HCT116 (cell line): ENCODE data around the gene MAN2B1.
"Not testable (repeated sequence)": the region's sequence is repeated elsewhere in the genome, so short reads cannot be mapped to it uniquely, and the experiment has no call there.

Source experiments
- CTCF ChIP-seq, 3 experiments: fragments of 200-600 bp in 1 of 3; sonication (generic) in 1 of 3; IDR thresholded peaks in 2 of 3; conservative IDR thresholded peaks in 1 of 3; 2 replicates each; pipeline ENCODE4 v1.5.1; 2012 to 2017; ENCODE audit warnings: low read depth in 2 of 3, low read length in 2 of 3, antibody characterized with exemption in 1 of 3, borderline replicate concordance in 1 of 3, control low read depth in 1 of 3, mild to moderate bottlenecking in 1 of 3, mixed read lengths in 1 of 3, mixed run types in 1 of 3, moderate library complexity in 1 of 3; ENCODE audit not compliant: insufficient read depth in 1 of 3
- EZH2 ChIP-seq: fragments of 200-600 bp; sonication (generic); IDR thresholded peaks from 2 replicates; pipeline ENCODE4 v1.6.1; 2017; ENCODE audit warnings: antibody characterized with exemption, mixed run types
- MAX ChIP-seq: IDR thresholded peaks from 2 replicates; pipeline ENCODE4 v1.6.1; 2012
- POLR2A ChIP-seq: IDR thresholded peaks from 2 replicates; pipeline ENCODE4 v1.7.0; 2011; ENCODE audit warnings: borderline replicate concordance; ENCODE audit not compliant: insufficient read depth, insufficient read length; ENCODE audit errors: extremely low read depth
- RAD21 ChIP-seq: IDR thresholded peaks from 2 replicates; pipeline ENCODE4 v1.6.1; 2012; ENCODE audit warnings: low read depth, mild to moderate bottlenecking
- SIN3A ChIP-seq: IDR thresholded peaks from 2 replicates; pipeline ENCODE4 v1.6.1; 2012; ENCODE audit warnings: low read depth
- YY1 ChIP-seq: IDR thresholded peaks from 2 replicates; pipeline ENCODE4 v1.6.1; 2011; ENCODE audit warnings: low read length, low read depth, moderate library complexity, mild to moderate bottlenecking; ENCODE audit not compliant: insufficient replicate concordance; ENCODE audit errors: extremely low read depth
- ZBTB33 ChIP-seq: IDR thresholded peaks from 2 replicates; pipeline ENCODE4 v1.6.1; 2011; ENCODE audit warnings: mild to moderate bottlenecking, low read length, moderate library complexity; ENCODE audit not compliant: insufficient replicate concordance; ENCODE audit errors: extremely low read depth
- ZNF274 ChIP-seq: fragments of 200-500 bp; sonication (Bioruptor generic); IDR thresholded peaks from 2 replicates; pipeline ENCODE4 v1.6.1; 2014; ENCODE audit warnings: mild to moderate bottlenecking, low read depth, low read length, inconsistent platforms

GRCh38 chr19:12697425-12697824 is 30.9 kb upstream of the MAN2B1 start:
- TF ChIP-seq POLR2A; RAD21; ZBTB33; CTCF (IDR thresholded peaks at IDR 0.05 in 2 of 3, conservative IDR thresholded peaks at IDR 0.05 in 1 of 3; ENCODE audit: borderline replicate concordance in 1 of 3, insufficient read depth in 1 of 3, low read depth in 2 of 3, low read length in 2 of 3); ZNF274; SIN3A; EZH2; YY1; MAX: not testable (repeated sequence)
